ENCODE measurements around the gene PTPRM. TPM values are rescaled to one million over a fixed set of nuclear protein-coding genes. Genes with fewer than 3 reads are reported as not detected.

PTPRM gene
- total RNA-seq, 1 donor from 2014 or later: 13.9 TPM

DNA sequence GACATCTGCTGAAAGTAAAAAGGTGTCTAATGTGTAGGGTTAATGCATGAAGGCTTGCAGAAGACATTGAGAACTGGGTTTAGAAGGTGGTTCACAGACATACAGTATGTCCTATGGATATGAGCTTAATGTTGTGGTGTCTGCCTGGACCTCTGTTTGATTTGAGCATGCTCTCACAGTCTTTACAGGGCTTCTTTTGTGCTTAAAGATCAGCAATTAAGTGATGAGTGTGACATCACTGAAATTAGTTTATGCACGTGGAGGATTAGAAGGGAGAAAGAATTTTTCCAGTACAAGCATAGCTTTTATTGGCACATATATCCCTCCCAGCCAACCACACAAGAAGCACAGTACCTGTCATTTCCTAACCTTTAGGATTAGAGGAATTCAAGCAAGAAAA, 674.6 kb downstream of the PTPRM start:
- peaks cover 4% of the 10 kb centered on the region for H3K36me3 Mint-ChIP-seq
- Histone ChIP-seq H3K27me3 (no peaks in the 10 kb centered on the region), H3F3A (ENCODE audit: low read depth) (no peaks in the 10 kb centered on the region), H3K9me3 (ENCODE audit: low read depth) (no peaks in the 10 kb centered on the region), H4K20me1 (ENCODE audit: low read depth) (no peaks in the 10 kb centered on the region), H3K4me3 (no peak overlapping the region), H3K27ac (no peak overlapping the region), H2AFZ (replicated peaks) (no peak overlapping the region), H3K4me2 (no peak overlapping the region), H3K36me3 (no peaks in the 10 kb centered on the region), H3K79me2 (ENCODE audit: low read depth) (no peaks in the 10 kb centered on the region), H3K4me1 (peaks cover 6% of the 10 kb centered on the region), H3K9ac (no peak overlapping the region)
- H3K9me3 Mint-ChIP-seq: peaks cover 13% of the 10 kb centered on the region
- peaks cover 5% of the 10 kb centered on the region for H3K27me3 Mint-ChIP-seq (ENCODE audit: insufficient read depth, low read depth)
- peaks cover 6% of the 10 kb centered on the region for H3K4me1 Mint-ChIP-seq
- H3K27ac Mint-ChIP-seq: no peak overlapping the region
- no peak overlapping the region for H3K4me3 Mint-ChIP-seq
- TF ChIP-seq EZH2phosphoT487 (IDR thresholded peaks at IDR 0.05) (no peak), EZH2 (IDR thresholded peaks at IDR 0.05) (no peak)
- TF ChIP-seq, protein P1, sequence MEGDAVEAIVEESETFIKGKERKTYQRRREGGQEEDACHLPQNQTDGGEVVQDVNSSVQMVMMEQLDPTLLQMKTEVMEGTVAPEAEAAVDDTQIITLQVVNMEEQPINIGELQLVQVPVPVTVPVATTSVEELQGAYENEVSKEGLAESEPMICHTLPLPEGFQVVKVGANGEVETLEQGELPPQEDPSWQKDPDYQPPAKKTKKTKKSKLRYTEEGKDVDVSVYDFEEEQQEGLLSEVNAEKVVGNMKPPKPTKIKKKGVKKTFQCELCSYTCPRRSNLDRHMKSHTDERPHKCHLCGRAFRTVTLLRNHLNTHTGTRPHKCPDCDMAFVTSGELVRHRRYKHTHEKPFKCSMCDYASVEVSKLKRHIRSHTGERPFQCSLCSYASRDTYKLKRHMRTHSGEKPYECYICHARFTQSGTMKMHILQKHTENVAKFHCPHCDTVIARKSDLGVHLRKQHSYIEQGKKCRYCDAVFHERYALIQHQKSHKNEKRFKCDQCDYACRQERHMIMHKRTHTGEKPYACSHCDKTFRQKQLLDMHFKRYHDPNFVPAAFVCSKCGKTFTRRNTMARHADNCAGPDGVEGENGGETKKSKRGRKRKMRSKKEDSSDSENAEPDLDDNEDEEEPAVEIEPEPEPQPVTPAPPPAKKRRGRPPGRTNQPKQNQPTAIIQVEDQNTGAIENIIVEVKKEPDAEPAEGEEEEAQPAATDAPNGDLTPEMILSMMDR (IDR thresholded peaks at IDR 0.05): no peak
- no peak for DNase-seq (ENCODE audit: low spot score)

DNA sequence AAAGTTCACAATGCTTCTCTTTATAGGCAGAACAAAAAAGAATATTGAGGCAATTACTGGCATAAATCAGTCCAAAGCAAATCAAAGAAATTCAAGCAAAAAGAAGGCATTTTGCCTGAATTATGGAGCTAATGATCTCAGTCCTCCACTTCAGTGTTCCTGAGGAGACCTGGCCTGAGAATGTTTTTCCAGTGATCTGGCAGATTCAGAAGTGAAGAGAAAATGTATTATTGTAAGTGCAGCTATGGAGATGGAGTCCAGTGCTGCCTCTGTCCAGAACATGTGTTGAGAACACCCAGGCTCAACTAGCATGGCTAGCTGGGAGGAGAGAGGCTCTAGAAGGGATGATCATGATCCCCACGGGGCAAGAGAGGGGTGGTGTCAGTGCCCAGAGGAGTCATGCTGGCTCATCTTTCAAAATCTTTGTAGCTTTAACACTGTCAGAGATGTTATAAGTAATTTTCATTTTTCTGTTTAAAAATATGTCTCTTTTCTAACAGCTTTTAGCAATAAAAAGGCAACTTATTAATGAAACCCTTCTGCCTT, 675.1 kb downstream of the PTPRM start:
- H3K36me3 ChIP-seq: no peaks in the 10 kb centered on the region
- peaks cover 5% of the 10 kb centered on the region for H3K27me3 Mint-ChIP-seq (ENCODE audit: insufficient read depth, low read depth)
- no peaks in the 10 kb centered on the region for H3K9me3 ChIP-seq (ENCODE audit: low read depth)
- H2AFZ ChIP-seq (replicated peaks): no peak overlapping the region
- no peak for DNase-seq (ENCODE audit: low spot score)
- H3K4me1 Mint-ChIP-seq: peaks cover 8% of the 10 kb centered on the region
- H3K4me1 ChIP-seq: peaks cover 6% of the 10 kb centered on the region
- H3F3A ChIP-seq (ENCODE audit: low read depth): no peaks in the 10 kb centered on the region
- peaks cover 13% of the 10 kb centered on the region for H3K9me3 Mint-ChIP-seq
- TF ChIP-seq EZH2phosphoT487 (IDR thresholded peaks at IDR 0.05): no peak
- TF ChIP-seq, protein P1 (IDR thresholded peaks at IDR 0.05): no peak
- TF ChIP-seq EZH2 (IDR thresholded peaks at IDR 0.05): no peak
- H3K79me2 ChIP-seq (ENCODE audit: low read depth): no peaks in the 10 kb centered on the region
- H3K9ac ChIP-seq: no peak overlapping the region
- no peak overlapping the region for H3K27ac ChIP-seq
- H3K27me3 ChIP-seq: no peaks in the 10 kb centered on the region
- no peak overlapping the region for H3K27ac Mint-ChIP-seq
- H3K4me3 Mint-ChIP-seq: no peak overlapping the region
- peaks cover 4% of the 10 kb centered on the region for H3K36me3 Mint-ChIP-seq
- no peaks in the 10 kb centered on the region for H4K20me1 ChIP-seq (ENCODE audit: low read depth)
- no peak overlapping the region for H3K4me2 ChIP-seq
- no peak overlapping the region for H3K4me3 ChIP-seq

DNA sequence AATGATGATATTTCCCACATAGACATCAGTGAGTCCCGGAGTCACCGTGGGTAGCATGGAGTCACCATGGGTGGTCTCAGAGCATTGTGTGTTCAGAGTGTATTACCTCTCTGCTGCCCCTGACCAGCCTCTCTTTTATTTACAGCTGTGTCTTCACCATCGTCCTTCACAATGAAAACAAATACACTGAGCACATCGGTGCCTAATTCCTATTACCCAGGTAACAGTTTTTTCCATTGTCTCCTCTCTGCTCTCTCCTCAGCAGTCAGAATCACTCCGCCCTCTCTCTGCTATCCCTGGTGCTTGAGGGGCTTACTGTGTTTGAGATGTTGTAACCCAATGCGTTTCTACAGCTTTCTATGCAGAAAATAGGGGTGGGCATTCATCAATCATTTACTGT, 680.6 kb downstream of the PTPRM start:
- H3K27ac ChIP-seq: no peak overlapping the region
- H3F3A ChIP-seq (ENCODE audit: low read depth): no peaks in the 10 kb centered on the region
- H3K9me3 Mint-ChIP-seq: peaks cover 13% of the 10 kb centered on the region
- no peak overlapping the region for H3K9ac ChIP-seq
- no peaks in the 10 kb centered on the region for H4K20me1 ChIP-seq (ENCODE audit: low read depth)
- peak overlapping the region; percentile 53 for H3K4me2 ChIP-seq
- no peak overlapping the region for H2AFZ ChIP-seq (replicated peaks)
- no peaks in the 10 kb centered on the region for H3K9me3 ChIP-seq (ENCODE audit: low read depth)
- no peak overlapping the region for H3K4me3 Mint-ChIP-seq
- no peaks in the 10 kb centered on the region for H3K79me2 ChIP-seq (ENCODE audit: low read depth)
- peaks cover 4% of the 10 kb centered on the region for H3K36me3 Mint-ChIP-seq
- H3K27ac Mint-ChIP-seq: no peak overlapping the region
- peaks cover 27% of the 10 kb centered on the region for H3K4me1 ChIP-seq
- peaks cover 28% of the 10 kb centered on the region for H3K4me1 Mint-ChIP-seq
- H3K4me3 ChIP-seq: no peak overlapping the region
- TF ChIP-seq EZH2 (IDR thresholded peaks at IDR 0.05) (no peak), EZH2phosphoT487 (IDR thresholded peaks at IDR 0.05) (no peak)
- TF ChIP-seq, protein P1 (IDR thresholded peaks at IDR 0.05): no peak
- H3K36me3 ChIP-seq: no peaks in the 10 kb centered on the region
- peak; percentile 58 for DNase-seq (ENCODE audit: low spot score)
- H3K27me3 ChIP-seq: no peaks in the 10 kb centered on the region
- peaks cover 6% of the 10 kb centered on the region for H3K27me3 Mint-ChIP-seq (ENCODE audit: insufficient read depth, low read depth)

All from neural progenitor cell (in vitro differentiated cells).